ENCODE data around the gene AFF1.
A peak's percentile ranks its signal among the peaks of the same experiment; 100 is the strongest.

The AFF1 gene

GRCh38 chr4:86934771-86935565, at the start of gene AFF1:
Gene AFF1, plus strand, starts transcription at chr4:86935011. Its CDS starts 13,523 bp downstream, at chr4:86948534.
- DNase-seq: peak; percentile 64

DNA sequence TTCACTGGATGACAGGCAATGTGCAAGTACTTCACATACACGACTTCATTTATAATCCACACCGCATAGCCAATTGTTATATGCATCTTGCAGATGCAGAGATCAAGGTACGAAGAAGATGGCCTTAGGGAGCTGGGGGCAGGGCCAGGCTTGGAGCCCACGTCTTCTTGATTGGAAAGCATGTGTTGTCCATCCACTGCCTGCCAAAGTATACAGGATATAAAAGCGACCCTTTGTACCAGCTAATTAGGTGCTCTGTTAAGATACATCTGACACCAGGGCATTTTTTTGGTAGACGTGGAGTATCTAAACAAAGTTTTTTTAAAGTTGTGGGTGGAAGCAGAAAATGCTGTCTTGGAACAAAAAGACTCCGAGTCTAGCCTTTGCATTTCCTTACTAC, 44.0 kb upstream of the AFF1 start:
- DNase-seq: no peak

DNA sequence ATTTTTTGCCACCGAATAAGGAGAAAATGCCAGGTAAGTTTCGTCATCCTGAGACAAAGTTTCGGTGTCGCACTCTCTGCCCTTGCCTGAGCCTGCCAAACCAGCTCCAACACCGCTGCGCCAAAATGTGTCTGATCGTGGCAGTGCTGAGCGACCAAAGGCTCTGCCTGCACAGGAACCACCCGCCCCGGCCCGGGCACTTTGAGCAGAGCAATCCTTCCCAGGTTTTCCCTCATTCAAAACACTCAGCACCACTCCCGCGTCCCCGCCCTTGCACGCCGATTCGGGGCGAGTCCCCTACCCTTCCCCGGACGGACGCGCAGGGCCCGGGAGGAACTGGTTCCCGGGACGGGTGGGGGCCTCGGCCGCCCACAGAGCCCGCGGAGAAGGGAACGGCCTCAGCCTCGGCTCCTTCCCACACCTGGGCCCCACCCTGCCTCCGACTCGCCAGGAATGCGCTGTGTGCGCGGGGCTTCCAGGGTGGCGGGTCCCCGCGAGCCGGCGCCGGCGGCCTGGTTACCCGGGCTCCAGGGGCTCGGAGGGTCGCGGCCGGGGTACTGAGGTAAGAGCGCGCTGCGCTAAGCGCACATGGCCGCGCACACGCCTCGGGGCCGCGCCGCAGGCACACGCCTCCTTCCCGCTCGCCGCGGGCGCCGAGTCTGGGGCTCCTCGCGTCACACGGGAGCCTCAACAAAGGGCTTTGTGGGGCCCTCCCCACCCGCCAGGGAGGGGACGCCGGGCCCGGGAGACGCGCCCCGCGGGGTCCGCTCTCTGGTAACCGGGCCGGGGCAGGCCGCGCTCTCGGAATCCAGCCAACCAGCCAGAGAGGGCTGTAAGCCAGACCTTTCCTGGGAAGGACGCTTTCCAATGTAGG, 42.8 kb upstream of the AFF1 start, which contains the start of gene C4orf36:
C4orf36 (minus strand) TSS at position 661 of the 874 bp plus-strand sequence. CDS start 902 bp downstream, outside the sequence.
- DNase-seq: peak; percentile 56

DNA sequence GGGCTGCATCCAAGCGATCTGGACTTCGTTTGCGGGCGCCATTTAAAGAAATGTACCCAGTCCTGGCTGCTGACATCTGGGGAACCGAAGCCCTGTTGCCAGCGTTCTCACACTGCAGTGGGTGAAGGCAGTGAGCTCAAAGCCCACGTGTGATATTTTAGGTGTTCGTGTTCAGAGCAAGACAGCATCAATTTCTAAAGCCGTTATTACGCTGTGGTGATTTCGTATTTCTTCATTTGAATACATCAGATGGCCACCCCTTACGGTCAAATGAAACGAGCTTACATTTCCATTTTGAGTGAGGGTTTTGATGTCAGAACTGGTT, 42.2 kb upstream of the AFF1 start:
- no peak for DNase-seq

GRCh38 chr4:86893136-86893535, 41.7 kb upstream of the AFF1 start:
- DNase-seq: no peak

GRCh38 chr4:86894455-86894854, 40.4 kb upstream of the AFF1 start:
- DNase-seq: no peak

- DNase-seq: peak; percentile 59
Measured at GRCh38 chr4:86895692-86896488, 38.9 kb upstream of the AFF1 start.

DNA sequence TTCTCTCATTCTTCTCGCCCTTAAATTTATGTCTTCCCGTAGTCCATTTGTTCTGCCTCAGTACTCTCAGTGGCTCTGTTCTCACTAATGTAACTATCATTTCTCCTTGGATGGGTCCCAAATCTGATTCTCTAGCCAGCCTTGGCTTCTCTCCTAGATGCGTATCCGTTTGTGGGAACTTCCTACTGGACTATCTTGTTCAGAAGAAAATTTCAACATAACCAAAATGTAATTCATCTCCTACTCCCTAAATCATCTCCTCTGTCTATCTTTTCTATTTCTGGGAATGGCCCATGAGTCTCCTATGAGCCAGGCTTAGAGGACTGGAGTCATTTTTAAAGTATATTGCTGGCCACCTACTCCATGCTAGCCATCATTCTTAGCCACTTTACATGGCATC, 38.2 kb upstream of the AFF1 start:
- DNase-seq: no peak

GRCh38 chr4:86898562-86898961, 36.2 kb upstream of the AFF1 start:
- DNase-seq: no peak

GRCh38 chr4:86901864-86902263, 32.9 kb upstream of the AFF1 start:
- no peak for DNase-seq

DNA sequence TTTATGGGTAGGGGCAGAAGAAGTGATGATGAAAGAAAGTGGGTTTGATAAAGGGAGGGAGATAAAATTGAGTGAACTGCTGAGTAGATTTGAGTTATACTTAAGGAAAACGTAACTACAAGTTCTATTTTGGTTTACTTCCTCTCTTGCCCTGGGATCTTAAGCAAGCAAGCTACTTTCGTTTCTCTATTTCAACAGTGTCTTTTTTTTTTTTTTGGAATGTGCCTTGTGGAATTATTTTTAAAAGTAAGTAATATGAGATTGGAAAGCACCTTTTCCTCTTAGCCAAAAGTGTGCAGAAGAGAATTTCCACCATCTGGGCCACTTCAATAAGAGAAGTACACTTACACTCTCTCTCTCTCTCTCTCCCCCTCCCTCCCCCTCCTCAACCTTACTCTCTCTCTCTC, 26.6 kb upstream of the AFF1 start:
- DNase-seq: peak; percentile 29

GRCh38 chr4:86909546-86910295, 25.1 kb upstream of the AFF1 start:
- no peak for DNase-seq

DNA sequence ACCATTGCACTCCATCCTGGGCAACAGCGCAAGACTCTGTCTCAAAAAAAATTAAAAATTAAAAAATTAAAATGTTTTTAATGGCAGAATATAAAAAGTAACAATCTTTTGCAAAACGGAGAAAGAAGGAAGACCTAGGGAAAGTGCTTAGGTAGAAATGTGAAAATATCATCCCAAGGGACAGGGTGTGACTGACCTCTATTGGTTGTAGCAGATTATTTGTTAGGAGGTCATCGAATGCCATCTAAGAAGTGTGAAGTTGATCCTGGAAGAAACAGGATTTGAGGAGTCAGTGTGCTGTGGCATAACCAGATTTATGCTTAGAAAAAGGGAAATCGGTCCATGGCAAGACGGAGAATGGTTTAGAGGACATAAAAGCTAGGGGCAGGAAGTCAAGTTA, 24.4 kb upstream of the AFF1 start:
- no peak for DNase-seq

DNA sequence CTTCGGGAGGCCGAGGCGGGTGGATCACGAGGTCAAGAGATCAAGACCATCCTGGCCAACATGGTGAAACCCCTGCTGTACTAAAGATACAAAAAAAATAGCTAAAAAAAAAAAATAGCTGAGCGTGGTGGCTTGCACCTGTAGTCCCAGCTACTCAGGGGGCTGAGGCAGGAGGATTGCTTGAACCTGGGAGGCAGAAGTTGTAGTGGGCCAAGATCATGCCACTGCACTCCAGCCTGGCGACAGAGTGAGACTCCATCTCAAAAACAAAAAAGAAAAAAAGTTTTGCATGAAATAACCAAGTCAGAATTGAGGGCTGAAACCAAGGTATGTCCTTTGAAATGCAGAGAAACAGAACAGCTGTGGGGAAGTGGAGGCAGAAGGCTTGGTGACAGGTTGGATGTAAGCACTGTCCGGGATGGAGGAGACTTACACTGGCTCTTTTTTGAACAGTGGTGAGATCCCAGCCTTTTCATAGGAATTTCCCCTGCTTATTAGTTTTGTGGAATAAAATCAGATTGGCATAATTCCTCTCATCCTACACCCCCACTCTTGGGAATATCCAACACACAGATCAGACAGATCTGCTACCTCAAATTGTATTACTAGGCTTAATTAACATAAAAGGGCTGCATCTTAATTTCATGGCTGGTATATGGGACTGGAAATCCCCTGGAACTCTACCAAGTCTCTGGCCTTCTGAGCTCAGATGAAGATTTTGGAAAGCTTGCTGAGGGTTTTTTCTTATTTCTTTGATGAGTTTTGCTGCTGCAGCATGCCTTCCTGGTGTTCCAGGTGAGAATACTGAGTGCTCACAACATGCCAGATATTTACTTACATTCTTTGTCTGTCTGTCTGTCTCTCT, 23.8 kb upstream of the AFF1 start:
- no peak for DNase-seq

DNA sequence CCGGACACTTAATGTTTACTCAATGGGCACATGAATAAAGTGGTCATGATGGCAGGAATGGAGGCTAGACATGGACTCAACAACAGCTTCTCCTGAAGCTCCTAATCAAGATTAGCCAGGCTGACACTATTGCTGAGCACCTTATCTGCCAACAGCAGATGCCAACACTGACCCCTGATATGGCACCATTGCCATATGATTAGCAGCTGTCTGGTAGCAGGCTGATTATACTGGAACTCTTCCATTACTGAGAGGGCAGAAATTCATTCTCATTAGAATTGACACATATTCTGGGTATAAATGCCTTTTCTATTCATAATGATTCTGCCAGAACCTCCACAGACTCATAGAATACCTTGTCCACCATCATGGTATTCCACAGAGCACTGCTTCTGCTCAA, 18.4 kb upstream of the AFF1 start:
- DNase-seq: no peak

DNA sequence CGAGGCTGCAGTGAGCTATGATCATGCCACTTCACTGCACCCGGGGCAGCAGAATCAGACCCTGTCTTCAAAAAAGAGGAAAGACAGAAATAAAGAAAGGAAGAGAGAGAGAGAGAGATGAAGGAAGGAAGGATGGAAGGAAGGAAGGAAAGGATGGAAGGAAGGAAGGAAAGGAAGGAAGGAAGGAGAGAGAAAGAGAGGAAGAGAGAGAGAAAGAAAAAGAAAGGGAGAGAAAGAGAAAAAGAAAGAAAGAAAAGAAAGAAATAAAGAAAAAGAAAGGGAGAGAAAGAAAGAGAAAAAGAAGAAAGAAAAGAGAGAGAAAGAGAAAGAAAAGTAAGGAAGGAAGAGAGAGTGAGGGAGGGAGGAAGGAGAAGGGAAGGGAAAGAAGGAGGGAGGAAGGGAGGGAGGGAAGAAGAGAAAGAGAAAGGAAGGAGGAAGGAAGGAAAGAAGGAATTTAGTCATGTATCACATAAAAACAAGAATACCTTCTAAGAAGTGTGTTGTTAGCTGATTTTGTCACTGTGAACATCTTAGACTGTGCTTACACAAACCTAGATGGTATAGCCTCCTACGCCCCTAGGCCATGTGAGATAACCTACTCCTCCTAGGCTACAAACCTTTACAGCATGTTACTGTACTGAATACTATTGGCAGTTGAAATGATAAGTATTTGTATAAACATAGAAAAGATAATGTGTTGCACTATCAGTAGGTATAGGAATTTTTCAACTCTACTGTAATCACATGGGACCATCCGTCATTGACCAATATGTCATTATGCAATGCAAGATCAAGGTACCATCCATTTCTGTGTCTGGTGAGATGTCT, 17.4 kb upstream of the AFF1 start:
- DNase-seq: no peak

DNA sequence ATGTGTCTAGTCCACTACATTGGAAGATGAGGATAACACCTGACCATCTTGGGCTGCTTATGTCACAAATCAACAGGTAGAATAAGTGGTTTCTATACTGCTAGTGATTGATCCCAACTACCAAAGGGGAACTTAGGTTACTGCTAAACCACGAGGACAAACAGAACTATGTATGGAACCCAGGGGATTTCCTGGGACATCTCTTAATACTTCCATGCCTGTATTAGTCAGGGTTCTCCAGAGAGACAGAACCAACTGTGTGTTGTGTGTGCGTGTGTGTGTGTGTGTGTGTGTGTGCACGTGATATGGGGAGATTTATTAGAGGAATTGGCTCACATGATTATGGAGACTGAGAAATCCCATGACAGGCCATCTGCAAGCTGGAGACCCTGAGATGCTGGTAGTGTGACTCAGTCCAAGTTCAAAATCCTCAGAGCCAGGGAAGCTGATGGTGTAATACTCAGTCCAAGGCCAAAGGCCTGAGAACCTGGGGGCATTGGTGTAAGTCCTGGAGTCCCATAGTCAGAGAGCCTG, 16.2 kb upstream of the AFF1 start:
- no peak for DNase-seq

DNA sequence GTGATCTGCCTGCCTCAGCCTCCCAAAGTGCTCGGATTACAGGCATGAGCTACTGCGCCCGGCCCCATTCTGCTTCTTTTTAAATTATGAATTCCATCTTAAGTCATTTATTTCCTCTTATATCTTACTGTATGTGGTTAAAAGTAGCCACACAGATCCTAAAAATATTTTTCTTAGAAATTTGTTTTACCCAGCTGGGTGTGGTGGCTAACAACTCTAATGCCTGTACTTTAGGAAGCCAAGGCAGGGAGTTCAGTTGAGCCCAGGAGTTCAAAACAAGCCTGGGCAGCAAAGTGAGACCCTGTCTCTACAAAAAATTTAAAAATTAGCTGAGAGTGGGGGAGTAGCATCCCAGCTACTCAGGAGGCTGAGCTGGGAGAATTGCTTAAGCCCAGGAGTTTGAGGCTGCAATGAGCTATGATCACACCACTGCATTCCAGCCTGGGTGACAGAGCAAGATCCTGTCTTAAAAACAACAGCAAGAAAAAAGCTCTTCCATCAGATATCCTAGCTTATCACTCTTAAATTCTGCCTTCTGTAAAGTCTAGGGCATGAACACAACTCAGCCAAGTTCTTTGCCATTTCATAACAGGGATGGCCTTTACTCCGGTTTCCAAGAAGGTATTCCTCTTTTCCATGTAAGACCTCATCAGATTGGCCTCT, 15.1 kb upstream of the AFF1 start:
- DNase-seq: no peak

GRCh38 chr4:86921608-86922252, 13.1 kb upstream of the AFF1 start:
- no peak for DNase-seq
